Measurements from ENCODE around the gene SNRK.
"Not testable (repeated sequence)": the region's sequence is repeated elsewhere in the genome, so short reads cannot be mapped to it uniquely, and the experiment has no call there.

The SNRK gene

DNA sequence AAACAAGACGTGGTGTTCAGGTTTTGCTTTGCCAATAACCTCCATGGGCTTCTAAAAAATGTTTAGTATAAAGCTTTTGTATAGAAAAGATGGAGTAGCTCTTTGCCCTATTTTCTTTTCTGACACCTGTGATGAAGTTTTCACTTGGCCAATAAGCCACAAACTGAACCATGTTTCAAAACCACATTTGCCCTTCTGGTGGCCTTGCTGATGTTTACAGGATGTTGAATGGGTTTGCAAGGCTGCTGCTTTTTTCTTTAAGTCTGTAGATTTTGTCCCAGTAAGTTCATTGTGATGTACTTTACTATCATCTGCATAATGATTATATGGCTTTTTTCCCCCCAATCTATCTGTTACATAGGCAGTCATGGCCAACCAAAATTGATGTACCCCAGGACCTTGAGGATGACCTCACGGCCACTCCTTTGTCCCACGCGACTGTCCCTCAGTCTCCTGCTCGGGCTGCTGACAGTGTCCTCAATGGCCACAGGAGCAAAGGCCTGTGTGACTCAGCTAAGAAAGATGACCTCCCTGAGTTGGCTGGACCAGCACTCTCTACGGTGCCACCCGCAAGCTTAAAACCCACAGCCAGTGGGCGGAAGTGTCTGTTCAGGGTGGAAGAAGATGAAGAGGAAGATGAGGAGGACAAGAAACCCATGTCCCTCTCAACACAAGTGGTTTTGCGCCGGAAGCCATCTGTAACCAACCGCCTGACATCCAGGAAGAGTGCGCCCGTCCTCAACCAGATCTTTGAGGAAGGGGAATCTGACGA lies 60.8 kb downstream of the SNRK start:
- no peak for DNase-seq

DNA sequence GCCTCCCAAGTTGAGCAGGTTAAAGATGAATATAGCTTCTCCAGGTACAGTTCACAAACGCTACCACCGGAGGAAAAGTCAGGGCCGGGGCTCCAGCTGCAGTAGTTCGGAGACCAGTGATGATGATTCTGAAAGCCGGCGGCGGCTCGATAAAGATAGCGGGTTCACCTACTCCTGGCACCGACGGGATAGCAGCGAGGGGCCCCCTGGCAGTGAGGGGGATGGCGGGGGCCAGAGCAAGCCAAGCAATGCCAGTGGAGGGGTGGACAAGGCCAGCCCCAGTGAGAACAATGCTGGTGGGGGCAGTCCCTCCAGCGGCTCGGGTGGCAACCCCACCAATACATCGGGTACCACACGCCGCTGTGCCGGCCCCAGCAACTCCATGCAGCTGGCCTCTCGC lies 61.4 kb downstream of the SNRK start:
- no peak for DNase-seq

DNA sequence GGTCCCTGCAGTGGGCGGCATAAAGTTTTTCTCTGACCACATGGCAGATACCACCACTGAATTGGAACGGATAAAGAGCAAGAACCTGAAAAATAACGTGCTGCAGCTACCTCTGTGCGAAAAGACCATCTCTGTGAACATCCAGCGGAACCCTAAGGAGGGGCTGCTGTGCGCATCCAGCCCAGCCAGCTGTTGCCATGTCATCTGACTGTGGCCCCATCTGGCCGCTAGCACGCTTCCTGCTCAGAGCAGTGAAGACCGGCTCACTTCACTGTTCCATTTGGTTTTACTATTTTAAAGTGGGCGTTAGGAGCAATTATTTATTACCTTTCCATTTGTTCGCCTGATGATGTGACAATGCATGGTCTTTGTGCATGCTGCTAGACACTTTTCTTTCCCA lies 62.0 kb downstream of the SNRK start:
- DNase-seq: no peak

DNA sequence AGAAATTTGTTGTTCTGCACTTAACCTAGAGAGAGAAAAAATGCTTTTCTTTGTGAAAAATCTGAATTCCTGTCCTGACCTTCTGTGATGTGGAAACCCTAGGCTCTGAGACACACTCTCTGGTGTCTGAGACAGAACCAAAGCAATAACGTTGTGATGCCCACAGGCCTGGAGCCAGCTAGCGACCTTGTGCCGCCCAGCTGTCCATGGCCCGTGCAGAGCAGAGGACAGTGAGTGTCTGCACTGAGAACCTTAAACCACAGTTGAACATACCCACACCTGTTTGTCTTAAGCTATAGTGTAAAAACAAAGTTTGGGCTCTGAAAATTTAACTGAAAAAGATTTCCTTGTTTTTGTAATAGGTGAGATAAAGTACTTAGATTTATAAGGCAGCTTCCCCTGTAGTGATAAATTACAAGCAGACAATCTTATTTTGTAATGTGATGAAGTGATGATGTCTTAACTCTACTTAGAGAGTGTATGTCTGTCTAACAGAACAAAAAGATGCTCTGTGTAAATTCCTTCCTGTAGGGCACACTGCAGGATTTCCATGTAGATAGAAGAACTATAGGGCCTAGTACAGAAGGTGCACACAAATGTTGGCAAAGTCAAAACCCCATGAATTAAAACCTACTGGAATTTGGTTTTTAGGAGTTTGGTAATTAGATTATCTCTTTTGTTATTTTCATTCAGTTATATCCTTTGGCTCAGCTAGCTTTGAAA lies 62.7 kb downstream of the SNRK start:
- DNase-seq: no peak

DNA sequence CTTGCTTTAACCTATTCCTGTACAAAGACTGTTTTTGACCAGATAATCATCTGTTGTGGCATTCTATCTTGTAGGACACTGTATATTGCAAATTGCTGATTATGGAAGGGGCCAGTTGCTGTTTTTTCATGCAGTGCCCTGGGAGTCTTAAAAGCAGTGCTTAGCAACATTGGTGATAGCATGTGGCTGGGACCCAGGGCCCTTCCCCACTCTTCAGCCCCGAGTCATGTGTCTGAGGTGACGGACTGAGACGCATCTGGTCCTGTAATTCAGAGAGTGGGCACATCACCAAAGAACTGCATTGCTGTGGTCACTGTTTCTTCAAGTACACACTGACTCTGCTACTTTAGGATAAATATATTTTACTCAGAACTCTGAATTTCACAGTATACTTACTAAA lies 63.4 kb downstream of the SNRK start:
- DNase-seq: no peak

DNA sequence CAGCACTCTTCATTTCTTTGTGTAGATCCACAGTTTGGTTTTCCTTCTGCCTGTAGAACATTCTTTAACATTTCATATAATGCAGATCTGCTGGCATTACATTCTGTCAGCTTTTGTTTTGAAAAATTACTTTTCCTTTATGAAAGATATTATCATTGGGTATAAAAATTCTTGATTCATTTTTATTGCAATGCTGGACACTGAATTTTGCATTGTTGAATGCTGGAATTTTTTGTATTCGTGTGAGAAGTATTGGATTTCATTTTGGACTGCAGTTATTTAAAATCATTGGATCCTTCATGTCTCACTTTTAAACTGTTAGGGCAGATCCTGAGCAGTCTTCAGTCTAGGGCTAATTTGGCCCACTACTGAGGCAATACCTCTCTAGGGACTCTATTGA lies 67.1 kb downstream of the SNRK start:
- DNase-seq: no peak

DNA sequence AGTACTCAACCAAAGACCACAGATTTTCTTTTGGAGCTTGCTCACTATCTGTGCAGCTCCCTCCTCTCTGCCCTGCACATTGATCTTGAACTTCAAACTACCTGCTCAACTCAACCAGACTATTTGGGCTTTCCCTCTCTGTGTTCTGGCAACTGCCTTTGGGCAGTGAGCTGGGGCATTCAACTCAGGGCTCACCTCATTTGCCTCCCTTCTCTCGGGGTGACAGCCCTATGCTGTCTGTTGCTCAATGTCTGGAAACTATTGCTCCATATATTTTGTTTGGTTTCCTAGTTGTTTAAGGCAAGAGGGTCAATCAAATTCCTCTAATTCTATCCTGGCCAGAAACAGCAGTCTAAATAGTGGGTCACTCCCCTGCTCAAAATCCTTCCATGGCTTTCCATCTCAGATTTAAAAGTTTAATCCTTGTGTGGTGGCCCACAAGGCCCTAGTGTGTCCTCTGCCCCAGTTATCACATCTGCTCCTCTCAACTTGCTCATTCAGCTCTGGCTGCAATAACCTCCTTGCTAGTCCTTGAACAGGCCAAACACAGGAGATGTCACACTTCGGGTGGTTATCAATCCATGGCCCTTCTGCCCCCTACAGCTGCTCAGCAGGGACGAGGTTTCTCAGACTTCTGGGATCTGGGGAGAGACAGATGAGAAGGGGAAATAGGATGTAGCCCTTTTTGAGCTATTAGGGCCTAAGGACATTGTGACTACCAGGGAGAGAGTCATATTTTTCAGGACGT lies 67.8 kb downstream of the SNRK start:
- no peak for DNase-seq

DNA sequence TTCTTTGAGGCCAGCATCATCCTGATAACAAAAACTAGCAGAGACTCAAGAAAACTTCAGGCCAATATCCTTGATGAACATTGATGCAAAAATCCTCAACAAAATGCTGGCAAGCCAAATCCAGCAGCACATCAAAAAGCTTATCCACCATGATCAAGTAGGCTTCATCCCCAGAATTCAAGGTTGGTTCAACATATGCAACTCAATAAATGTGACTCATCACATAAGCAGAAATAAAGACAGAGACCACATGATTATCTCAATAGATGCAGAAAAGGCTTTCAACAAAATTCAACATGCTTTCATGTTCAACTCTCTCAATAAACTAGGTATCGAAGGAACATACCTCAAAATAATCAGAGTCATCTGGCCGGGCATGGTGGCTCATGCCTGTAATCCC lies 69.7 kb downstream of the SNRK start:
- DNase-seq: not testable (repeated sequence)

DNA sequence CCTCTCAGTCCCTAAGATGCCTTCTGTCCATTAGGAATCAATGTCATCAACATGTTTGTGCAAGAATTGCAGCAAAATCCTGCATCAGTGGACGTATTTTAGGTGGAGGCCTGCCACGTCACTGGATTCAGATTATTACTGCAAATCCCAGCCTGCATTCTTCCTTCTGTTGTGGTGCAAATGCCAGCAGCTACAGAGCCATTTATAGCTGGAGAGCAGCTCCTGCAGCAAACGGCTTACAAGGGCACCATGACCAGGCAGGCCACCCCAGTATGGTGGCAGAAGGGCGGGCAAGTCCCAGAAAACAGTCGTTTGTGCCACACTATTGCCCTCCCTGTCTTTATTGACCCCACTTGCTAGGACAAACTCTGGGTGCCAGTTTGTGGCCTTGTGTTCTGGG lies 74.7 kb downstream of the SNRK start:
- no peak for DNase-seq

DNA sequence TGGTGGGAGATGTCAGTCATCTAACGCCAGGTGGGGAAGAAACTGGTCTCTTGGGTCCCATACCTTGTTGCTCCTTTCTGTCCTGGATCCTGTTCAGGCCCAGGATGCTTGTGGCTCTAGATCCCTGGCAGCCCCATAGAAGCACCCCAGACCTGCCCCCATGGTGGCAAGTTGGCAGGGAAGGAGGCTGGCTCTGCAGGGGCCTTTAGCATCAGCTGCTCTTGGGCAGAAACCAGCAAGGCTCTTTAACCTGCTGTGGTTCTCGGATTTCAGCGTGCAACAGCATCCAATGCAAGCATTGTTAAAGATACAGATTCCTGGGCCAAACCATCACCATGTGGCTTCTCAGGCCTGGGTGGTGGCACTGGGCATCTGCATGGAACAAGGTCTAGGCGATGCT lies 75.8 kb downstream of the SNRK start:
- no peak for DNase-seq

DNA sequence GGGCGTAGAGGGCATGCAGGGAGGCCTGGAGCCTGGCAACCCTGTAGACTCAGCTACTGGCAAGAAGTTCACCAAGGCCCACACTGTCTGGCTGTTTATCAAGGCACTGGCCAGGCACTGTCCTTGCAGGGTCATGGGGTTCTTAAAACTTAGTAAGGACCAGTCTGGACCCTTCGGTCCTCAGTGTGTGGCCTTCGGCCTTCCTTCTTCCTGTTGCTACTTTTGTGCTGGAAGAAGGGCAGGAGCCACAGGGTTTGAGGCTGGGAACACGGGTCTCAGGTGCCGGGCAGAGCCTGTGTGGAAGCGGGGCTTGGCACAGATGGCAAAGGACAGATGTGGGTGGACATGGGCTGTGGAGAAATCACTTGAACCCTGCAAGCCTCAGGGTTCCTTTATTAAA lies 76.6 kb downstream of the SNRK start:
- no peak for DNase-seq

DNA sequence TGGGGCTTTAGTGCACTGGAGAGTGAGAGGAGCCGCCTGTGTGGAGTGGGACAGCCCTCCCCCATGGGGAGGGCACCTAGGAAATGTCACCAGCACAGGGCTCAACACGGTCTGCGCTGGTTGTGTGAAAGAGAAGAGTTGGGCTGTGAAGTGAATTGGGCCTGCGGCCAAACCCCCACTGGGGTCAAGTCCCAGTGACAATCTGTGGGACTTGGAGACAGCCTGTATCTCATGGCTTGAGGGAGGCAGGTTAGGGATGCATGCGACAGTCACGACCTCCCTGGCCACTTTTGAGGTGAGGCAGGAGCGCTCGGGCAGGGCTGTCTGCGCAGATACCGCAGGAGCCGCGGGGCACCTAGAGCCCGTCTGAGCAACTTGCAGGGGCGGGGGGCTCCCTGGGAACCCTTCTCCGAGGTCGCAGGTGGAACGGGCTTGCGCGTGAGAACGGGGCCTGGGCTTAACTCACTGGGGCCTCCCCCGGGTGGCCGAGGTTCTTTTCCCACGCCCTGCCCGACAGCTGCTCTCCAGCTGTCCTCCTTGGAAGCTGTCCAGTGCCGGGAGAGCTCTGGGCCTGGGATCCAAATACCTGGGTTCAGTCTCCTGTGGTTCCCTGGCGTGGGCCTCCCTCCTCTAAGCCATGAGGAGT lies 77.4 kb downstream of the SNRK start:
- DNase-seq: no peak

DNA sequence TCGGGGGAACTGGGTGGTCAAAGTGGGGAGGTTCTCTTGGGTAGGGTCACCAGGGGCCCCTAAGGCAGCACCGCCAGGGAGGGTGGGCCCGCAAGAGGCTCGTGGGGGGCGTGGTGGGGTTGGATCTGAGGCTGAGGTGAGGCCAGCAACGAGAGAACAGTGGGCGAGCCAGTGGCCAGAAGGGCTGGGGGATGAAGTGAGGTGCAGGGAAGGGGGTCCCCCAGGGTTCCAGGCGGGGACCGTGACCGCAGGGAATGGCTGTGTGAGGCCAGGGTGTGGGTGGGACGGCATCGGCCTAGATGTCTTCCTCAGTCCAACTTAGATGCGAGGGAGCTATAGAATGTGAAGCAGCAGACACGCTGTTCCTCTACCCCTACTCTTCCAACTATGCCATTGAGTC lies 78.2 kb downstream of the SNRK start:
- DNase-seq: no peak

DNA sequence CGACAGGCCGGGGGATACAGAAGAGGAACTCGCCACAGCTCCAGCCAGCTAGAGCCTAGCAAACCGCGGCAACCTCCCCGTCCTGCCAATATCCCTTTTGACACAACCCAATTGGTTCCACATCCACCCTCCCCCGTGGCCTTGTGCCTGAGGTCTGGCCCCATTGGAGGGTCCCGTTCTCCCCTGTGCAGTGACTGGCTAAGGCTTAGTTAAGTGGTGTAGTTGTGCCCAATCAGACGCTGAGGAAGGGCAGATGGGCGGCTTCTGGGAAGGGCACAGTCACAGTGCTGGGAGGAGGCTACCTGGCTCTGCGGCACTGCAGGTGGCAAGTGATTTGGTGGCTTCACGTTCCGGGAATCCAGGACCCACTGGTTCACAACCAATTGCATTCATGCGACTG lies 78.6 kb downstream of the SNRK start:
- DNase-seq: no peak

DNA sequence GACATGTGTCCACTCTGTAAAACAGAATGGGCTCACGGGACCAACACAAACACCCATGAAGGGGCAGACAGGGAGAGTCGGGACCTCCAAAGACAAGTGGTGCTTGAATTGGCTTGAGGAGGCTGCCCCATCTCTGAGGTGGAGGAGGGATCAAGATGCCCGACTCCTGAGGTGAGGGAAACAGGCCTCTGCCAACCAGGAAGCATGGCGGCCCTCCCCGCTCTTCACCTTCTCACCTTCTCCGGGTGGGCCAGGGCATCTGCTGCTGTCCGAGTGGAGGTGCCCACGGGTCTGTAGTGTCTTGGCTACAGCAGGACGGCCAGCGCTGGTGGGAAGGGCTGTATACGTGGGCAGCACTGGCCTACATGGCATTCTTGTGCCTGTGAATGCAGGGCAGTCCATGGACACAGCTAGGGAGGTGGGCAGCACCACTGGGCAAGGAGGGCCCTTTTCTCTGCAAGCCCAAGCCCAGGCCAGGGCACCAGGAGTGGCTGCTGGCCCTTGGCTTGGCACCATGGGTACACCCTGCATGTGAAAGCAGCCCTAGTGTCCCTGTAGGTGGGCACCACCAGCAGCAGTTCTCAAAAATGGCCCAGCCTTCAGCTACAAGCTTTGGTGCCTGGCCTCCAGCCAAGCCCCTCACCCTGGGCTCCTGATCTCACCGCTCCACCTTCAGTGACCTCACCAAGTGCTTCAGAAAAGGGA lies 79.4 kb downstream of the SNRK start:
- no peak for DNase-seq

DNA sequence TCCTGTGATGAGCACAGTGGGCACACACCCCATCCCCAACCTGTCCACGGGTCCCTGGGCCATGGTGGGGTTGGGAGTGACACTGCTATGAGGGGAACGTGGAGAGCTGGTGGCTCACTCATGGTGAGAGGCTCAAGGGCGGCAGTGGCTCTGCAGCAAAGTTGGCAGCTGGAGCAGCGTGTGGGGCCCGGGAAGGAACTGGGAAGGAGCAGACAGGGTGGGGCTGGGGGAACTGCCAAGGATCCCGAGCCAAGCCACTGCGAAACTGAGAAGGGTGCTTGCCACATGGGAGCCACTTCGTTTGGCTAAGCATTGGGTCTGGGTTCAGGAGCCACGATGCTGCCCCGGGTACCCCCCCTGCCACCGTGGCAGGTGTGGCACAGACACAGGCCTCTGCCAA lies 80.1 kb downstream of the SNRK start:
- DNase-seq: no peak

DNA sequence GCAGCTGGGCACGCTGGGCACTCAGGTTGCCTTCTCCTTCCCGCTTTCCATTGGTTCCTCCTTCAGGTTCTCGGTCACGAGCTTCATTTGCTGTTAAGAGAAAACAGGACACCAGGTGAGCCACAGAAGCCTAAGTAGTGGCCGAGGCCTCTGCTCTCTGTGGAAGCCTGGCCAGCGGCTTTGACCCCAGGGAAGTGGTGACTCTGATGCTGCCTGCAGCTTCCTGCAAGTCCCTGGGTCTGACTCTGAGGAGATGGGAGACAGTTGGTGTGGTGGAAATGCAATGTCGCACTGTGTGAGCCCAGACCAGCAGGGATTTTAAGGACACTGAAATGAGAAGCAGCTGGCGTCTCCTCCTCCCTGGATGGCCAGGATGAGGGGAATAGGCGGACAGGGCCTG lies 80.5 kb downstream of the SNRK start:
- DNase-seq: no peak

DNA sequence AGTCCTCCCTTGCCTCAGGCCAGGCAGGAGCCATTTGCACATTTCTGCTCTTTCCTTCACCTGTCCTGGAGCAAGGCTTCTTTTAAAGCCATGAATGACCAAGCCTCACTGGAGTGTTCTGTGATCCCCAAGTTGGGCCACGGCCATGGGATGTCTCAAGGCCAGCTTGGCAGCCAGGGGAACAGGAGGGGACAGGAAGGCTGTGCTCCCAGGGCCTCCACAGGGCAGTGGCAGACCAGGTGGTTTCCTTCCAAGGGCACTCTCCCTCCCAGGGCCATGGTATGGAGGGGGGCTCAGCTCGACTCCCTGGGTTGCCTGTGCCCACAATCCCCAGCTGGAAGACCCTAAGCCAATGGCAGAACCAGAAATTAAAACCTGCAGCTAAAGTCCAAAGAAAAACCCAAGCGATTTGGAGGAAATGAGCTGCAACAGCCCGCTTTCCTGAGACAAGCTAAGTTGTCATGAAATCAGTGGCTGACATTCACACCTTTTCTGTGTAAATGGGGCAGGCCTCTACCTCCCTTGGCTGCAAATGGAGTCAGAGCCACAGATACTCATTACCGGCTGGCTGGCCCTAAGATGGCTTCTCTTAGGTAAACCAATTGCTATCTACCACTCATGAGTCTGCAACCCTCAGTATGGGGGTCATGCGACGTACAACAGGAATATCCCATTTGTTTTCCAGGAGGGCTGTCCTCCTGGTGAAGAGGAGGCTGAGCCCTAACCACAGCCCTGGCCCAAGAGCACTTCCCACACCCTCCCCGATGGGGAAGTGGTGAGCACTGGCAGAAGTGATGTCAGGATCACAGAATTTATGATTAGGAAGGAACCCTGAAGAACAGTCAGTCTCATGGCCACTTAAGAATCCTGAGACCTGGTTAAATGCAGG lies 83.3 kb downstream of the SNRK start:
- no peak for DNase-seq

DNA sequence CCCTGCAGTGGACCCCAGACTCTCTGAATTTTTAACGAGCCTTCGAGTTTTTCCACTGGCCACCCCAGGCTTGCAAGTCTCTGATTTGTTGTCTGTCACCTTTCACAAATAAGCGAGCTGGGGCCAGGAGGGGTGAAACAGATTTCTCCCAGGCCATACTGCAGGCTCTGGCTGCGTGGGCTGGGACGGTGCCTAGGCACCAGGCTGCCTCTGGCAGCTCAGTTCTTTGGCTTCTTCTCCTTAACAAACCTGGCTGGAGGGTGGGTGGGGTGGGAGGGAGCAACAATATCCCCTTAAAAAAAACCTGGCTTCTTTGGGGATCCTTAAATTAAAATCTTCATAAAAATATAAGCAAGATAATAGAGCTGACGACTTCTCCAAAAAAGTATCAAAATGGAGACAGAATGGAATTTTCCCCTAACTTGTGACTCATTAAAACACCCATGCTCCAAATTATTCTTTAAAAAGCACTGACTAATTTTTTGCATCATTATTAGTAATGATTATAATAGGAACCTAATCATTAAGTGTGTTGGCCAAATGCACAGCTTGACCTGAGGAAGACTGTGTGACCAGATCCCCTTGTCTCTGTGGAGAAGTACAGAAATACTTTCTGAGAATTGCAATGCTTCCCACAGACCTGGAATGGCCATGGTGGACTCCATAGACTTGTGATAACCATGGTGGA lies 84.1 kb downstream of the SNRK start:
- no peak for DNase-seq

DNA sequence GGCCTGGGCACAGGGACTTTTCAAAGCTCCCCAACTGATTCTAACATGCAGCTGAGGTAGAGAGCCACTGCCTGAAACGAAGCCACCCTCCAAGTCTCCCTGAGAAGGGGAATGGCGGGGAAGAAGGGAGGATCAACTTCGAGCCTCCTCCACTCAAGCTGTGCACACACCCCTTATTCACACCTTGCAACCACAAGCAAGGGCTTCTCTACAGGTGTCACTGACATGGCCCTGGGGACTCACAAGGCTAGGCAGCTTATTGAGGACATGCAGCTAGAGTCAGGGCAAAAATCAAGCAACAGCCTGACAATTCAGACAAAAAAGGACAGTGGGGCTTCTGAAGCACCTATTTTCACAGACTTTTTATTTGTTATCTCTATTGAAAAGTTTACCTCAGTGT lies 85.2 kb downstream of the SNRK start:
- no peak for DNase-seq
